Mesothelial cell of epicardium (in vitro differentiated cells): ENCODE results near the gene VSTM2B. TPM values are rescaled to one million over a fixed set of nuclear protein-coding genes. Genes with fewer than 3 reads are reported as not detected.
A peak's percentile ranks its signal among the peaks of the same experiment; 100 is the strongest.

Experiments used
- DNase-seq, 2 experiments: peaks; one replicate each; pipeline ENCODE4 v3.0.0; 2021; ENCODE audit warnings: low spot score in 2 of 2; ENCODE audit not compliant: unreplicated experiment in 2 of 2
- H3K27ac Mint-ChIP-seq: 2 replicates; pipeline ENCODE4 v1.8.0; 2021; ENCODE audit warnings: mixed read lengths
- H3K27me3 Mint-ChIP-seq: 2 replicates; pipeline ENCODE4 v1.8.0; 2021; ENCODE audit warnings: low read depth, mixed read lengths
- H3K36me3 Mint-ChIP-seq: 2 replicates; pipeline ENCODE4 v1.8.0; 2021; ENCODE audit warnings: mixed read lengths
- H3K4me1 Mint-ChIP-seq: 2 replicates; pipeline ENCODE4 v1.8.0; 2021; ENCODE audit warnings: mixed read lengths
- H3K4me3 Mint-ChIP-seq: 2 replicates; pipeline ENCODE4 v1.8.0; 2021; ENCODE audit warnings: mild to moderate bottlenecking, moderate library complexity, mixed read lengths
- H3K9me3 Mint-ChIP-seq: 2 replicates; pipeline ENCODE4 v1.8.0; 2021; ENCODE audit warnings: mixed read lengths
- total RNA-seq: library from RNA; stranded (reverse); gene quantifications from 3 replicates; pipeline ENCODE4 v1.2.1, GENCODE V29; 2021
- TF ChIP-seq, protein P1 (sequence below): fragments of 200-600 bp; sonication (generic); IDR thresholded peaks from one replicate; pipeline ENCODE4 v1.5.0; 2021; ENCODE audit warnings: antibody characterized with exemption; ENCODE audit not compliant: unreplicated experiment

VSTM2B gene
- total RNA-seq, 1 donor from 2014 or later: not detected

DNA sequence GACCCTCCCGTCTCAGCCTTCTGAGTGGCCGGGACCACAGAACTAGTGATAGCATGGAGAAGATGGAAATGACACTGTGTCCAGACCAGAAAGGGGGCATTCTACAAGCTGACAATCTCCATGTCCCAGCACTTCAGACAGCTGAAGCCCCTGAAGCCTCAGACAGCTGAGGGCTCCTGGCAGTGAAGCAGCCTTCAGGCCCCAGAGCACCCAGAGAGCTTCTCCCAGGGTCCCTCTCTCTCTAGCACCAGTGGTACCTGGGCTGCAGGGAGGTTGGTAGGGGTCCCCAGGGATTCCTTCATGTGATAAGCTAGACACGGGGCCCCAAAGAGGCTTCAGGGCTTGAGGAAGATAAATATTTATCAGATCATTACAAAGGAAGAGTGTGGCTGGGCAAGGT is 72.7 kb downstream of the VSTM2B start:
- no peak overlapping the region for H3K27ac Mint-ChIP-seq
- peaks cover 53% of the 10 kb centered on the region for H3K27me3 Mint-ChIP-seq
- no peaks in the 10 kb centered on the region for H3K36me3 Mint-ChIP-seq
- H3K4me3 Mint-ChIP-seq: no peak overlapping the region
- H3K4me1 Mint-ChIP-seq: peaks cover 1% of the 10 kb centered on the region
- no peak for DNase-seq
- H3K9me3 Mint-ChIP-seq: no peaks in the 10 kb centered on the region
- TF ChIP-seq, protein P1, sequence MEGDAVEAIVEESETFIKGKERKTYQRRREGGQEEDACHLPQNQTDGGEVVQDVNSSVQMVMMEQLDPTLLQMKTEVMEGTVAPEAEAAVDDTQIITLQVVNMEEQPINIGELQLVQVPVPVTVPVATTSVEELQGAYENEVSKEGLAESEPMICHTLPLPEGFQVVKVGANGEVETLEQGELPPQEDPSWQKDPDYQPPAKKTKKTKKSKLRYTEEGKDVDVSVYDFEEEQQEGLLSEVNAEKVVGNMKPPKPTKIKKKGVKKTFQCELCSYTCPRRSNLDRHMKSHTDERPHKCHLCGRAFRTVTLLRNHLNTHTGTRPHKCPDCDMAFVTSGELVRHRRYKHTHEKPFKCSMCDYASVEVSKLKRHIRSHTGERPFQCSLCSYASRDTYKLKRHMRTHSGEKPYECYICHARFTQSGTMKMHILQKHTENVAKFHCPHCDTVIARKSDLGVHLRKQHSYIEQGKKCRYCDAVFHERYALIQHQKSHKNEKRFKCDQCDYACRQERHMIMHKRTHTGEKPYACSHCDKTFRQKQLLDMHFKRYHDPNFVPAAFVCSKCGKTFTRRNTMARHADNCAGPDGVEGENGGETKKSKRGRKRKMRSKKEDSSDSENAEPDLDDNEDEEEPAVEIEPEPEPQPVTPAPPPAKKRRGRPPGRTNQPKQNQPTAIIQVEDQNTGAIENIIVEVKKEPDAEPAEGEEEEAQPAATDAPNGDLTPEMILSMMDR: no peak

DNA sequence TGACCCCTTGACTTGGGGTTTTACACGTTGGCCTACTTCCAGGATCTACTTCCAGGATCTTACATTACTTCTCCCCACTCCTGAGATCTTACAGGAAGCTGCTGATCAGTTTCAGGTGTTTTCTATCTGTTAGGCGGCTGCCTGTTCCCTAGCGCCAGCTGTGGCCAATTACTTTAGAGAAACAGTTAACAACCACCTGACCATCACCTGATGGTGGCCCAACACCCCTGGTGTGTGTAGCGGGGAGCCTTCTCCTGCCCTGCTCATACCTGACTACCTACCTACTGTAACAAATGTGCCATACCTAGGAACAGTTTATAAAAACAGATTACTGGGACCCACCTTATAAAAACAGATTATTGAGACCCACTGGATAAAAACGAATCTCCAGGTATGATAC is 77.5 kb downstream of the VSTM2B start:
- DNase-seq: no peak
- TF ChIP-seq, protein P1: no peak
- Mint-ChIP-seq H3K4me1 (peaks cover 14% of the 10 kb centered on the region), H3K27ac (no peak overlapping the region), H3K4me3 (no peak overlapping the region), H3K27me3 (peaks cover 8% of the 10 kb centered on the region), H3K9me3 (no peaks in the 10 kb centered on the region), H3K36me3 (no peaks in the 10 kb centered on the region)

DNA sequence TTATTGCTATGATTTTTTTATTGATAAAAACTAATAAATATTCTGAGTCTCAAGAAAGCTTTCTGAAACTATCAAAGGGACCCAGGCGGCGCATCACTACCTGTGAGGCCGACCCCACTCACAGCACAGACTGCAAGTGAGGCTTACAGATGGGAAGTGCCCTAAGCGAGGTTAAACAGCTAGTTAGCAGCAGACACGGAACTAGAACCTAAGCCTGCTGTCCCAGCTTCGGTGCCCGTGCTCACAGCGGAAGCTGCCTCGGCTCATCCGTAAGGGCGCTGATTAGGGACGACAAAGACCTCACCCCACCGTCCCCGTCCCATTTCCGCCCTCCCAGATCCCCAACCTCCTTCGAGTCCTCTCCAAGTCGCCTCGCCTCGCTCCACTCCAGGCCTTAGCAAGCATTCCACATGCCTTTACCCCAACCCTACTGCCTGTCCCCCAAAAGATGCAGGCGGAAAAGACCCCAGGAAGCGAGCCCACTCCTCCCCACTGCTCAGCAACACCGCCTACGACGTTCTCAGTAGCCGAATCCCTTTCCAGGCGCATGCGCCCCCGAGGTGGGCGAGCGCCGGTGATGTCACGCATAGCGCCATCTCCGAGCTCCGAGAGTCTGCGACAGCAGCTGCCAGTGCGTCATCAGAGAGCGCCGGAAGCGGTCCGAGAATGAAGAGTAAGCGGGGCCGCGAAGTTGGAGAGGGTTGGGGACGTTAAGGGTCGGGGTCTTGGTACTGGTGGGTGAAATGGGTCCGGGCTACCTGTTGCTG is 80.0 kb downstream of the VSTM2B start, which contains the start of gene POP4:
TSS of gene POP4 (plus strand) at position 631 of the 767 bp plus-strand sequence. CDS start at position 667, 36 bp downstream.
- Mint-ChIP-seq H3K9me3 (no peaks in the 10 kb centered on the region), H3K4me3 (peak within 1 kb of the TSS; percentile 99), H3K4me1 (peaks cover 14% of the 10 kb centered on the region), H3K27me3 (peaks cover 3% of the 10 kb centered on the region), H3K27ac (peak within 1 kb of the TSS; percentile 100), H3K36me3 (peaks cover 8% of the 10 kb centered on the region)
- TF ChIP-seq, protein P1: no peak
- DNase-seq: peak; percentile 96 to 98

DNA sequence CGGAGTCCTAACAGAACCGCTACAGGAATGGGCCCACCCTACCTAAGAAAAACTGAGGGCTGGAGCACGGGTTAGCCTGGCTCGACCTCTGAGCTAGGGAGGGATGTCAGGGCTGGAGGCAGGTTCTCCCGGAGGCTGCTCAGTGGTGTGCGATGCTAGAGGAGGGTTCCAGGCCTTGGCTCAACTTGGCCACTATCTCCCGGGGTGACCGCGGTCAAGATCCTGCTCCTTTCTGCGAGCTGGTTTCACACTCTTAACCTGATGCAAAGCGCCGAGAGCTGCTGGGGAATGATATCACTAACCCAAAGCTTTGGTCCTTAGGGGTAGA is 80.6 kb downstream of the VSTM2B start:
- TF ChIP-seq, protein P1: no peak
- Mint-ChIP-seq H3K9me3 (no peaks in the 10 kb centered on the region), H3K4me3 (peak overlapping the region; percentile 99), H3K4me1 (peaks cover 14% of the 10 kb centered on the region), H3K27me3 (no peaks in the 10 kb centered on the region), H3K27ac (peak overlapping the region; percentile 100), H3K36me3 (peaks cover 8% of the 10 kb centered on the region)
- no peak for DNase-seq

DNA sequence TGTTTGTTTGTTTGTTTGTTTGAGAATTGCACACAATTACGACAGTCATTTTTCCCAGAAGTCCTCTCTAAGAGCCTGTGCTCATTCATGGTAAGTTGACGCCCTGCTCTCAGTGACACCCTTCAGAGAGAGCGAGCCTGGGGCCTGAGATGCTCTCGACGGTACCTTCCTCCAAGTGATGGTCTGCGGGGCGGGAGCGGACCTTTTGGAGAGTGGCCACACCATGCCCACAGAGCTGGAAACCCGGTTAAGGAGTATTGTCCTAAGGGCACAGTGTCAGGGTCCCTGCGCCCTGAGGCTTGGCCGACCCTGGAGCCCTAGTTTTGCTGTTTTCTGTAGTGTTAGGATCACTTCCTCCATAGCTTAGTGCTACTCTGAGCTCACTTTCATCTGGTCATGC is 83.8 kb downstream of the VSTM2B start:
- Mint-ChIP-seq H3K4me1 (peaks cover 12% of the 10 kb centered on the region), H3K27me3 (no peaks in the 10 kb centered on the region), H3K4me3 (no peak overlapping the region), H3K36me3 (peaks cover 20% of the 10 kb centered on the region), H3K9me3 (no peaks in the 10 kb centered on the region), H3K27ac (no peak overlapping the region)
- no peak for DNase-seq
- TF ChIP-seq, protein P1: no peak

DNA sequence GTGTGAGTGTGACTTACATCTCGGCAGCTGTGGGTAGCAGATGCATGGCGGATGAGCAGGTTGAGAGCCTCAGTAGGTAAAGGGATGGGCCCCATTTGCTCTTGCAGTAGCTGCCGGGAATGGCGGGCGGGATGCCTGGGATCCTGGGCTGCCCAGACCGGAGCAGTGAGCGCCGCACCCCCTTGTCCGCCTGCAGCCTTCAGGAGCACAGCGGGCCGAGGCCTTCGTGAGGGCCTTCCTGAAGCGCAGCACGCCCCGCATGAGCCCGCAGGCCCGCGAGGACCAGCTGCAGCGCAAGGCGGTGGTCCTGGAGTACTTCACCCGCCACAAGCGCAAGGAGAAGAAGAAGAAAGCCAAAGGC is 84.4 kb downstream of the VSTM2B start:
- H3K4me3 Mint-ChIP-seq: no peak overlapping the region
- peaks cover 21% of the 10 kb centered on the region for H3K36me3 Mint-ChIP-seq
- no peak overlapping the region for H3K27ac Mint-ChIP-seq
- peaks cover 10% of the 10 kb centered on the region for H3K4me1 Mint-ChIP-seq
- H3K9me3 Mint-ChIP-seq: no peaks in the 10 kb centered on the region
- DNase-seq: no peak
- H3K27me3 Mint-ChIP-seq: no peaks in the 10 kb centered on the region
- TF ChIP-seq, protein P1: no peak
